Motor neuron (in vitro differentiated cells): Measurements from ENCODE around the gene PPP2R5C. TPM values are rescaled to one million over a fixed set of nuclear protein-coding genes. Genes with fewer than 3 reads are reported as not detected.

Source experiments
- ATAC-seq, 8 experiments: fragments of 200-7000 bp; cut with Tn5 transposase; replicated peaks in 6 of 8; 2 replicates each; pipeline ENCODE4 v1.8.0; 2021; ENCODE audit warnings: mild to moderate bottlenecking in 8 of 8, moderate library complexity in 8 of 8
- H3K27ac ChIP-seq, 2 donors: fragments of 250-450 bp; sonication (Bioruptor Pico); 2 replicates each; pipeline ENCODE4 v1.9.0; 2021; ENCODE audit warnings: antibody characterized with exemption in 2 of 2, mild to moderate bottlenecking in 2 of 2, moderate library complexity in 1 of 2
- H3K4me1 ChIP-seq, 2 donors: fragments of 250-450 bp; sonication (Bioruptor Pico); replicated peaks in 1 of 2; 2 replicates each; pipeline ENCODE4 v1.6.1; 2021; ENCODE audit warnings: antibody characterized with exemption in 2 of 2, mild to moderate bottlenecking in 2 of 2, moderate library complexity in 1 of 2
- H3K4me3 ChIP-seq, 5 donors: fragments of 250-450 bp; sonication (Bioruptor Pico); 2 replicates each; pipeline ENCODE4 v1.9.0; 2021; ENCODE audit warnings: antibody characterized with exemption in 5 of 5, mild to moderate bottlenecking in 5 of 5, moderate library complexity in 4 of 5
- WGBS, 10 experiments: fragments of 450-650 bp; shearing (Covaris generic); methylation state at CpG; one replicate each; pipeline ENCODE4 v1.0.0; 2022; 5-methylcytosine and 5-hydroxymethylcytosine counted together
- in situ Hi-C, 9 experiments: fragments of 400-800 bp; cut with MboI; loops; one replicate each; pipeline ENCODE4 v1.15.0; 2021; ENCODE audit warnings: low sequenced_read_pairs in 9 of 9, low pct_unique_long_range_greater_than_20kb in 2 of 9; ENCODE audit not compliant: unreplicated experiment in 9 of 9
- total RNA-seq, 8 experiments: library from RNA; unstranded; fragments of 300-600 nt; gene quantifications; 2 replicates each; pipeline versions ENCODE4 v1.2.3 to v1.2.4, GENCODE V29; 2022

PPP2R5C gene
- total RNA-seq, 8 experiments from 2014 or later, result 84.4 to 112 (median 94.7) TPM

GRCh38 chr14:101762530-101763101, 1.1 kb downstream of the PPP2R5C start:
- 17 to 100% (median 29%) methylated on average over 1 to 4 of the region's 4 CpGs; no CpG with 5 or more reads in 1 of the 10 experiments for WGBS, 10 experiments
- Histone ChIP-seq H3K4me1 (peaks cover 0 to 3% of the 10 kb centered on the region in 2 donors), H3K27ac (no peak overlapping the region), H3K4me3 (peak overlapping the region; percentile 68 to 83 (median 75))
- in situ Hi-C loops, result no loop called here
- ATAC-seq, result no peak

DNA sequence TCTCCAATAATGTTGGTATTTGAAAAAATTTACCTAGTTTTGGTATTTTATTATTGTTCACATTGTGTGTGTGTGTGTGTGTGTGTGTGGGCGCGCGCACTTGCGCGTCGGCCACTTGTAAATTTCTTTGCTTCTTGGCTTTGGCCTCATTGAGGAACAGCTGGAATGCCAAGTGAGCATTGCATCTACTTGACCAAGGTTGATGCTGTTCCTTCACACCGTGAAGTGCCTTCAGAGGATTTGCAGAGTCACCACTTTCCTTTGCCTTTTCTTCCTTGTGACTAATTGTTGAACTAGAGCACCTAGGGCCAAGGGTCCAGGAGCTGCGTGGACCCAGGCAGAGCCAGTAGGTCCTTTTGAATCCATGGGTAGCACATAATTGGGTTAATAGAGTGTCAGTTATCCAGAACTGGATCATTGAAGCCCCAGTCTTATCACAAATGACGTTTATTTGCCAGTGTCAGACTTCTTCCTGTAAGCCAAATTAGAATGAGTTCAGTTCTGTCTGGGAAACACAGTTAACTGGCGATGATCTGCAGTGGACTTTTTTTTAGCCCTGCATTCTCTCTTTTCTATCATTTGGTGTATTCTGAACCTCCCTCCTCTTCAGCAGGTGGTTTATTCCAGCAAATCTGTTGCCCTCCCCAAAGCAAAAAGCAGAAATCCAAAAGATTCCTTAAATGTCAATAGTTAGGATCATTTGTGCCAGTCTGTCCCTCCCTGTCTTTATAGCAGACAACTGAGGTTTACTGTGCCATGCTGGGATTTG, 2.6 kb downstream of the PPP2R5C start:
- Histone ChIP-seq H3K27ac (no peak overlapping the region), H3K4me3 (no peak overlapping the region), H3K4me1 (peaks cover 0 to 3% of the 10 kb centered on the region in 2 donors)
- WGBS, 10 experiments, result 78 to 100% (median 95%) methylated on average over 1 to 9 of the region's 10 CpGs; no CpG with 5 or more reads in 1 of the 10 experiments
- no peak for ATAC-seq
- in situ Hi-C loops, result no loop called here

- in situ Hi-C loops, result no loop called here
- no peak overlapping the region for H3K27ac ChIP-seq
- H3K4me3 ChIP-seq, result no peak overlapping the region
- 24 to 100% (median 60%) methylated on average over 1 to 4 of the region's 7 CpGs; no CpG with 5 or more reads in 3 of the 10 experiments for WGBS, 10 experiments
- no peak for ATAC-seq
- H3K4me1 ChIP-seq, result peaks cover 0 to under 1% of the 10 kb centered on the region in 2 donors
These were observed 6.3 kb downstream of the PPP2R5C start for GRCh38 chr14:101767618-101768362.

DNA sequence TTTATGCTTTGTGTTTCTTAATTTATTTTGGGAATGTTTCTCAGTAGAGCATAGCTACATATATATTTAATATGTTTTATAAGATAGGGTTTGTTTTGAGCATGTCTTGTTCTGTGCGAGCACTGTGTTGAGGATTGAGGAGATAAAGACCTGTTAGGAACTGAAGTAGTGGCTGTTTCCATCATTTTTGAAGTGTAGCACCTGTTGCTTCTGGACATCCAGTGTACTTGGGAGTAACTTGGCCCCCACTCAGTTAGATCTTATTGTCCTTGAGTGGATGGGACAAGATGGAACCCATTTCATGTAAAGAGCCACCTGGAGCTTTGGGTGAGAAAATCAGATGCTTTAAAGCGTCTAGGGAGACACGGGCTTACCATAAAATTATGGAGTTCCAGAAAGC, 8.7 kb downstream of the PPP2R5C start:
- no peak overlapping the region for H3K4me3 ChIP-seq
- ATAC-seq, result no peak
- 54 to 100% (median 87%) methylated on average over 1 to 3 of the region's 3 CpGs; no CpG with 5 or more reads in 4 of the 10 experiments for WGBS, 10 experiments
- in situ Hi-C loops, result no loop called here
- no peaks in the 10 kb centered on the region for H3K4me1 ChIP-seq
- no peak overlapping the region for H3K27ac ChIP-seq

DNA sequence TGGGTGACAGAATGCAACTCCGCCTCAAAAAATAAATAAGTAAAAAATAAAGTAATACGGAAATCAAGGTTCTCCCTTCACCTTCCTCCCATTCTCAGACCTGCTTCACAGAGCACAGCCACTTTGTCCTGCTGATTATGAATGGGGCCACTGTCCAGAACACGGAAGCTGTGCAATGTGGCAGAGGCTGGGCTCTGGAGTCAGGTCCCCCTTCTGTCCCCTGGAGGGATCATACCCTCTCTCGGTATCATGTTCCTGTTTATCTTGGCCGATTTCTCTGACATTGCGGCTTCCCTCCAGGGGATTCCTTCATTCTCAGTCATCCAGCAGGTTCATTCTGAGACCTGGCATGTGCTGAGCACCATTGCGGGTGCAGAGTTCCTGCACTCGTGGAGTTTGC, 11.3 kb downstream of the PPP2R5C start:
- ATAC-seq, result no peak
- 60 to 100% (median 92%) methylated on average over 1 to 8 of the region's 8 CpGs; no CpG with 5 or more reads in 2 of the 10 experiments for WGBS, 10 experiments

GRCh38 chr14:101773378-101773777, 11.9 kb downstream of the PPP2R5C start:
- in situ Hi-C loops, result no loop called here
- no peak for ATAC-seq
- H3K4me3 ChIP-seq, result no peak overlapping the region
- no peaks in the 10 kb centered on the region for H3K4me1 ChIP-seq
- no peak overlapping the region for H3K27ac ChIP-seq
- 50 to 100% (median 83%) methylated on average over 1 to 2 of the region's 2 CpGs; no CpG with 5 or more reads in 2 of the 10 experiments for WGBS, 10 experiments

More for the DNA sequence above, 11.3 kb downstream of the PPP2R5C start:
- H3K4me3 ChIP-seq, result no peak overlapping the region
- no peak overlapping the region for H3K27ac ChIP-seq
- in situ Hi-C loops, result no loop called here
- H3K4me1 ChIP-seq, result no peaks in the 10 kb centered on the region

- 47 to 83% (median 61%) methylated on average over 2 to 5 of the region's 7 CpGs; no CpG with 5 or more reads in 2 of the 10 experiments for WGBS, 10 experiments
- peak in 1 of 8 experiments; percentile 30 for ATAC-seq
- Histone ChIP-seq H3K27ac (no peak overlapping the region), H3K4me1 (no peaks in the 10 kb centered on the region), H3K4me3 (no peak overlapping the region)
- in situ Hi-C loops, result no loop called here
These were observed 12.7 kb downstream of the PPP2R5C start for GRCh38 chr14:101774006-101774795.

DNA sequence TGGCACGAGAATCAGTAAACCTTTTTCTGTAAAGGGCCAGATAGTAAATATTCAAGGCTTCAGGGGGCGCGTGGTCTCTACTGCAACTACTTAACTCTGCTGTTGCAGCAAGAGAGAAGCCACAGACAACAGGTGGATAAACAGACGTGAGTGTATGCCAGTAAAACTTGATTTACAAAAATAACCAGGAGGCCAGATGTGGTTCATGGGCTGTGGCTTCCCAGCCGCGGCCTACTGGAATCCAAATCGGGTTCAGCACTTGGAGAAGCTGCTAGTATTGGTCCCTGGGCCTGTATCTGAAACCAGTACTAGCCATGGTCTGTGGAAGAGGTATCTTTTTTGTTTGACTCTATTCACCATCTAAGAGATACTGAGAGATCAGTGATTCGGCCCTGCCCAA, 13.3 kb downstream of the PPP2R5C start:
- in situ Hi-C loops, result no loop called here

DNA sequence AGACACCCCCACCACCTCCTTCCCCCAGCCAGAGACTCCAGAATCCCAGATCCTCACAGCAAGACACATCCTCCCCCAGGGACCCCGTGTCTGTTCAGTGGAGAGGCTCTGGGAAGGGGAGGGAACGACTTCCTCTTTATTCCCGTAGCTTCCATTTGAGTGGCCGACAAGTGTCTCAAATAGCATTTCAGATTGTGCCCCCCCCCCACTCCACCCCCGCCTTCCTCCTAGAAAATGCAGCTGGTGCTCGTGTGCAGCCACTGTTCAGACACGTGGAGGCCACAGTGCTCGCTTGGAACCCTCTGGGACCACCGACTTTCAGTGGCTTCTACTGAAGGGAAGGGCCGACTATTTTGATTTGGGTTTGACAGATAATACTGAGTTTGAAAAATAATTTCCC, 14.3 kb downstream of the PPP2R5C start:
- Histone ChIP-seq H3K4me3 (no peak overlapping the region), H3K4me1 (peaks cover 0 to 3% of the 10 kb centered on the region in 2 donors), H3K27ac (no peak overlapping the region)
- 90 to 100% methylated on average over 1 to 2 of the region's 10 CpGs; no CpG with 5 or more reads in 8 of the 10 experiments for WGBS, 10 experiments
- in situ Hi-C loops, result no loop called here
- no peak for ATAC-seq

More for the DNA sequence above, 13.3 kb downstream of the PPP2R5C start:
- peak in 1 of 8 experiments; percentile 33 for ATAC-seq
- Histone ChIP-seq H3K4me3 (no peak overlapping the region), H3K27ac (no peak overlapping the region), H3K4me1 (no peaks in the 10 kb centered on the region)
- WGBS, 10 experiments, result 40 to 100% (median 77%) methylated on average over 1 to 6 of the region's 8 CpGs; no CpG with 5 or more reads in 2 of the 10 experiments

GRCh38 chr14:101776344-101776743, 14.8 kb downstream of the PPP2R5C start:
- in situ Hi-C loops, result no loop called here
- peaks cover 0 to 7% of the 10 kb centered on the region in 2 donors for H3K4me1 ChIP-seq
- H3K27ac ChIP-seq, result no peak overlapping the region
- WGBS, 10 experiments, result 76 to 100% (median 91%) methylated on average over 2 to 6 of the region's 6 CpGs; no CpG with 5 or more reads in 2 of the 10 experiments
- ATAC-seq, result no peak
- no peak overlapping the region for H3K4me3 ChIP-seq

GRCh38 chr14:101780390-101780789, 18.9 kb downstream of the PPP2R5C start:
- no peak overlapping the region for H3K4me3 ChIP-seq
- H3K27ac ChIP-seq, result no peak overlapping the region
- in situ Hi-C loops, result no loop called here

DNA sequence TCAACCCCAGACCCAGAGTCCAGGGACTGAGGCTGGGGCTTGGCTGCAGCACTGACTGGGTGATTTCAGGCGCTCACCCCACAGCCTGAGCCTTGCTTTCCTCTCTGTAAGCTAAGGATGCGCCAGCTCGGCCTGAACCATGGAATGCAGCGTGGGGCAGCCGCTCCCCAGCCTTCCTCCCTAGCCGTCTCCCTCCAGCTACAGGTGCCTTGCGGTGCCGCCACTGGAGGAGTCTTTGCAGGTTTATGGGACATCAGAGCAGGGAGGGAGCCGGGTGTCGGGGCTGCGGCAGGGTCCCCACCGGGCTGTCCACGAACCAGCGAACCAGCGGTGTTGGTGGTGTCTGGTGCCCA, 19.4 kb downstream of the PPP2R5C start:
- WGBS, 10 experiments, result no CpG with 5 or more reads among the region's 15 CpGs
- H3K4me1 ChIP-seq, result peaks cover 0 to 11% of the 10 kb centered on the region in 2 donors
- peak overlapping the region in 3 of 5 donors; percentile 2 to 26 (median 22) for H3K4me3 ChIP-seq
- ATAC-seq, result peak in 7 of 8 experiments; percentile 20 to 64 (median 42)
- in situ Hi-C loops, result no loop called here
- H3K27ac ChIP-seq, result no peak overlapping the region

More at GRCh38 chr14:101780390-101780789, 18.9 kb downstream of the PPP2R5C start:
- H3K4me1 ChIP-seq, result peaks cover 0 to 11% of the 10 kb centered on the region in 2 donors
- no peak for ATAC-seq
- WGBS, 10 experiments, result 23 to 100% (median 40%) methylated on average over 1 to 8 of the region's 11 CpGs; no CpG with 5 or more reads in 3 of the 10 experiments
